Activated CD8-positive, alpha-beta memory T cell treated with anti-CD3 and anti-CD28 coated beads, Interleukin-2, amount 50 U/mL, for 48 hours (primary cell): ENCODE data around the gene C16orf87.
"Not testable (repeated sequence)": the region's sequence is repeated elsewhere in the genome, so short reads cannot be mapped to it uniquely, and the experiment has no call there.

ENCODE experiments used
- DNase-seq: peaks from one replicate; pipeline ENCODE4 v3.0.0-alpha.2; 2020

Gene C16orf87

DNA sequence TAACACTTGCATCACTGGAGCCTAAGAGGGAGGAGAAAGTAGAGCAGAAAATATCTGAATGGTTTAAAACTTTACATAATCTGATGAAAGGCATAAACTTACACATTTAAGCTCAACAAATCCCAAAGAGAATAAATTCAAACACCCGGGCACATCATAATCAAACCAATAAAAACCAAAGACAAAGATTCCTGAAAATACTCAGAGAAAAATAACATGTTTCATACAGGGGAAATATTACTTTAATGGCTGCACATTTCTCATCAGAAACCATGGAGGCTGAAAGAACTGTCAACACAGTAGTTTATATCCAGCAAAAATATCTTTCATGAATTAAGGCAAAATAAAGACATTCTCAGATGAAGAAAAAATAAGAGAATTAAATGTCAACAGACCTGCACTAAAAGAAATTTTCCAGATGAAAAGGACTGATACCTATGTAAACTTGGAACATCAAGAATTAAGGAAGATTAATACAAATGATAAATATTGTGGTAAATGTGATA lies 34.2 kb downstream of the C16orf87 start:
- DNase-seq = no peak

DNA sequence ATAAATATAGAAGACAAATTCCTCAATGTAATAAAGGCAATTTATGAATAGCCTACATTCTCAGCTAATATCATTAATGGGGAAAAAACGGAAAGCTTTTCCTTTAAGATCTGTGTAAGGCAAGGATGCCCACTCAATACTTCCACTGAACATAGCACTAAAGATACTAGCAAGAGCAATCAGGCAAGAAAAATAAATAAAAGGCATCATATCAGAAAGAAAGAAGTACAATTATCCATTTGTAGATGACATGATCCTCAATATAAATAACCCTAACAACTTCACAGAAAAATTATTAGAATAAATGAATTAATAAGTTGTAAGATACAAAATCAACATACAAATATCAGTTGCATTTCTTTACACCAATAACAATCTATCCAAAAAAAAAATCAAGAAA lies 37.1 kb downstream of the C16orf87 start:
- no peak for DNase-seq

DNA sequence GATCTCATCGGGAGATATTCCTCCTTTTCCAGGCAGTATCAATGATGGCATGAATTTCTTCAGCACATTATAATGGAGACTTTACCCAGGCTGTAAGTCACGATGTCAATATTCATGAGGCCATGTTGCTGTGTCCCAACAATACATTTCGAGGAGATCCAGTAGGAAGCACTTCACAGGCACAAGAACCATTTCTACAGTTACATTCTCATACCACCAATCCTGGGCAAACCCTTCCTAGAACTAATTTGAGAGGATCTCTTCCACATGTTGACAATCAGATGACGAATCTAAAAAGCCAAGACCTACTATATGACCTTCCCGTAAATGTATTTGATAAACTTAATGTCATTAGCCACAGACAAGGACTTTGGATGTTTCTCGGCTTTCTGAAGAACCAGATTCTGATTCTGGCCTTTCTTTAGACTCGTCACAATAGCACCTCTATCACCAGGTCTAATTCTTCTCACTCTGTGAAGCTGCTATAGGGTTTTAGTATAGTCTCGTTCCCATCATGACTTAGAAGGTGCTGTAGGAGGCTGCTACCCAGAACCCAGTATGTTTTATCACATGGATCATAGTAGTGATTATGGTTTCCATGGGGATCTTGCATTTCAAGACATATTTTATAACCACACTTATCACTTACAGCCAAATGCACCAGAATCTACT lies 40.2 kb downstream of the C16orf87 start:
- DNase-seq = no peak

DNA sequence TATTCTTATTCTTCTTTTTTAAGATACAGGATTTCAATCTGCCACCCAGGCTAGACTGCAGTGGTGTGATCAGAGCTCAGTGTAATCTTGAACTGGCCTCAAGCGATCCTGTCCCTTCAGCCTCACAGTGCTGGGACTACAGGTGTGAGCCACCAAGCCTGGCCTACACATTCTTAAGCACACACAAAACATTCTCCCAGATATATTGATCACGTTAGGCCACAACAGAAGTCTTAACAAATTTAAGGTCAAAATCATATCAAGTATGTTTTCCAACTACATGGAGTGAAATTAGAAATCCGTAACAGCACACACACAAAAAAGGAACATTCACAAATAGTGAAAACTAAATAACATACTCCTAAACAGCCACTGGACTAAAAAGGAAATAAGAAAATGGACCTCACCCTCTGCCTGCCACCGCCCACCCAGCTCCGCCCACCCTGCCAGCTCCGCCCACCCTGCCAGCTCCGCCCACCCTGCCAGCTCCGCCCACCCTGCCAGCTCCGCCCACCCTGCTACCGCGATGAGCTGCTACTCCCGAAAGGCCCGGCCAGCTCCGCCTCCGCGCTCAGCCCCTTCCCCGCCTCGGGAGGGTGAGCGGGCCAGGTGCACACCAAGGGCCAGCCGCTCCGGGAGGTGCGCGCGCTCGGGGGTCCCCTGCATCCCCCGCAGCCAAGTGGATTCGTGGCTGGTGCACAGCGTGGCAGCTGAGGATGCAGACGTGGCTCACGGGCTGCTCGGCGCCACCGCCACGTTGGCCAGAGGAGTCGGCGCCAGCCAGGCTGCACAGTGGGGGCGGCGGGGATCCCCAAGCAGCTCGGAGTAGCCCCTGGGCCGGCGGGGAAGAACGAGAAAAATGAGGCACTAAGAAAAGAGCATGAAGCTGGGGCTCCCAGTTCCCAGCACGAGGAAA lies 41.2 kb downstream of the C16orf87 start:
- peak; percentile 88 for DNase-seq

DNA sequence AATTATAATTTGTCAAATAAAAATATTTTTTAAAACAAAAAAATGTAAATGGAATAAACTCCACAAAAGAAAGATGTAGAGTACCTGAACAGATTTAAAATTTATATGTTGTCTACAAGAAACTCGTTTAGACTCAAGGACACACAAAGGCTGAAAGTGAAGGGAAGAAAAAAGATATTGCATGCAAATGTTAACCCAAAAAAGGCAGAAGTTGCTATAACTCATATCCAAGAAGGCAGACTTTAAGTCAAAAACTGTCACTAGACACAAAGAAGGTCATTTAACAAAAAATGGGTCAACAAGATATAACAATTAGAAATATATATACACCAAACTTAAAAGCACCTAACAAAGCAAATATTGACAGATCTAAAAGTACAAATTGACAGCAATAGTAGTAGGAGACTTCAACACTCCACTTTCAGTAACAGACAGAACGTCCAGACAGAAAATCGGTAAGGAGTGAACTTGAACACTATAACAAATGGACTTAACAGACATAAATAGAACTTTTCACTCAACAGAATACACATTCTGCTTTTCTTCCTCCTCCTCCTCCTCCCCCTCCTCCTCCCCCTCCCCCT lies 42.0 kb downstream of the C16orf87 start:
- DNase-seq = no peak

DNA sequence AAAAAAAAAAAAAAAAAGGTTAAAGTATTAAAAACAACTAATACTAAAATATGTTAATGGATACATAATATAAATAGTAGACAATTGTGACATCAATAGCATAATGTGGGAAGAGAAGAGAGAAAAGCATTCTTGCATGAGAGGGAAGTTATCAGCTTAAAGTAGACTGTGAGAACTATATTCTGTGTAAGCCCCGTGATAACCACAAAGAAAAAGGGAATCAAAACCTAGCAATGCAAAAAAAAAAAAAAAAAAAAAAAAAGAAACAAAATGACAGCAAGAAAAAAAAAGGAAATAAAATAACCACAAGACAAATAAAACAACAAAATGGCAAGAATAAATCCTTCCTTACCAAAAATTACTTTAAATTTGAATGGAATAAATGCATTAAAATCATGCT lies 43.1 kb downstream of the C16orf87 start:
- no peak for DNase-seq

DNA sequence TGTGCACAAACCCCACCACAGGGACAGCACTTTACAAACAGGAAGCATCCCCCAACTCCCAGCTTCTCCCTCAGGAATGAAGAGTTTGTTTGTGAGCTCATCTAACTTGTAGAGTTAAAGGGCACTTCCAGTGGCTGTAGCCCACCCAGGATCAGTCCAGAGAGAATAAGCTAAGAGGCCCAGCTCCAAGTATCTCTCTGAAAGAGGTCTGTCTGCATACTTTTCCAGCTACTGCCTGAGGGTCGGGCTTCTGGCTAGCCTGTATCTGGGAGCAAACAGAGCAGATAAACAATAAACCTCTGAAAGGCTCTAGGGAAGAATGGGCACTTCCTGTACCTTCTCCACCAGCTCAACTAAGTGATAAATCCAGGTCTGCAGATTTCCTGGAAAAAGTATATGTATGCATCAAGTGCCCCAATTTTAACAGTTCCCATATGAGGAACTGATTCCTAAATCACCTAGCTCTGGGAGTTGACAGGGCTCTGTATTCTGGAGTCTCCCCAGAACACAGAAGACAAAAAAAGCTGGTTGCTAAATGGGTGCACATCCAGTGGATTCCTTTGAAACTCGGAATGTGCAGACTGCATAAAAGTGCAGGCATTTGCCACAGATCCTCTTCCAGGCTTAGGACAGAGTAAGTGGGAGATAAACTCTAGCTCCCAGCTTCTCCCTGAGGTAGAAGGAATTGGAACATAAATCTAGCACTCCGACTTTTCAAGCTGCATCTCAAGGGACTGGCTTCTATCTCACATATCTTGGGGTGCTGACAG lies 45.7 kb downstream of the C16orf87 start:
- no peak for DNase-seq

DNA sequence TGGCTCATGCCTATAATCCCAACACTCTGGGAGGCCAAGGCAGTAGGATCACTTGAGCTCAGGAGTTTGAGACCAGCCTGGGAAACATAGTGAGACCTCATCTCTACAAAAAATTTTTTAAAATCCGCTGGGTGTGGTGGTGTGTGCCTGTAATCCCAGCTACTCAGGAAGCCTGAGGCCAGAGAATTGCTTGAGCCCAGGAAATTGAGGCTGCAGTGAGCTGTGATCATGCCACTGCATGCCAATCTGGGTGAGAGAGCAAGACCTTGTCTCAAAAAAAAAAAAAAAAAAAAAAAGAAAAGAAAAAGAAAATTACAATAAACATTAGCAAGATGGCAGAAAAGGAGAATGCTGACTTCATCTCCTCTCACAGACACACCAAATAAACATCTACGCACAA lies 46.4 kb downstream of the C16orf87 start:
- DNase-seq = not testable (repeated sequence)

DNA sequence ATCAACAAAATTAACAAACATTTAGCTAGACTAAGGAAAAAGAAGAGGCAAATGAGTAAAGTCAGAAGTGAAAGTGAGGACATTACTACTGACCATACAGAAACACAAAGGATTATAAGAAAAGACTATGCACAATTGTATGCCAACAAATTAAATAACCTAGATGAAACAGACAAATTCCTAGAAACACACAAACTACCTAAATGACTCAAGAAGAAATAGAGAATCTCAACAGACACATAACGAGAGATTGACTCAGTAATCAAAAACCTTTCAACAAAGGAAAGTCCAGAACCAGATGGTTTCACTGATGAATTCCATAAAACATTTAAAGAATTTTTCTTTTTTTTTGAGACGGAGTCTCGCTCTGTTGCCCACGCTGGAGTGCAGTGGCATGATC lies 47.2 kb downstream of the C16orf87 start:
- DNase-seq = no peak

DNA sequence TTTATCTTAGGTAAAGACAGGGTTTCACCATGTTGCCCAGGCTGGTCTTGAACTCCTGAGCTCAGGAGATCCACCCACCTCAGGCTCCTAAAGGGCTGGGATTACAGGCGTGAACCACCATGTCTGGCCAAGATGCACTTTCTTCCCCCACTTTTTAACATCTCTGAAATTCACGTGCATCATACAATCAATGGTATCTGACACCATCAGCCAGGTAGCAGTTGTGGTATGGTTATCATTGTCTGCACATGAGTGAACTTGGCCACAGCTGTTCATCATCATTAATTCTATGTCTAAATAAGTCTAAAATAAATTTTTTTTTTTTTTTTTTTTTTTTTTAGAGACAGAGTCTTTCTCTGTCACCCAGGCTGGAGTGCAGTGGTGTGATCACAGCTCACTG lies 48.7 kb downstream of the C16orf87 start:
- no peak for DNase-seq

DNA sequence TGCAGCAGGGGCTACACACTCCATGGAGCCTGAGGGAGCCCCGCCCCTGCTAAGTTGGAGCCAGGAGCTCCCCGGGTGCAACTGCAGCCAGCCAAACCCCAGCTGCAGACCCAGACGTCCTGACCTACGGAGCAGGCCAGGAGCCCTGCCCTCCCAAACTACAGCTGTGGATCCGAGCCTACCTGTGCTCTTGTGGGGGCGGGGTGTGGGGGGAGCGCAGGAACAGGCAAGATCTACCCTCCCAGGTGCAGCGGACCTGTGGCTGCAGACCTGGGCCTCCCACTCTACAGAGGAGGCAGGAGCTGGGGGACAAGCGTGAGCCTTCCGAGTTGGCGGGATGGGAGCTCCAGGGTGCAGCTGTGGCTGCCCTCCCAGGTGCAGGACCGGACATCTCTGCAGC lies 53.2 kb downstream of the C16orf87 start:
- DNase-seq = no peak

DNA sequence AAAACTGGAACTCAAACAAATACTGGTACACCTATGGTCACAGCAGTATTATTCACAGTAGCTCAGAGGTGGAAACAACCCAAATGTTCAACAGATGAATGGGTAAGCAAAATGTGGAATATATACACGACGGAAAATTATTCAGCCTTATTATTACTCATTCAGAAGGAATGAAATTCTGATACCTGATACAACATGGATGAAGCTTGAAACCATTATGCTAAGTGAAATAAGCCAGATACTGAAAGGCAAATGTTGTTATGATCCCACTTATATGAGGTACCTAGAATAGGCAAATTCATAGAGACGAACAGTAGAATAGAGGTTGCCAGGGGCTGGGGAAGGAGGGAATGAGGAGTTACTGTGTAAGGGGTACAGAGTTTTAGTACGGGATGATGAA lies 55.8 kb downstream of the C16orf87 start:
- DNase-seq = no peak

DNA sequence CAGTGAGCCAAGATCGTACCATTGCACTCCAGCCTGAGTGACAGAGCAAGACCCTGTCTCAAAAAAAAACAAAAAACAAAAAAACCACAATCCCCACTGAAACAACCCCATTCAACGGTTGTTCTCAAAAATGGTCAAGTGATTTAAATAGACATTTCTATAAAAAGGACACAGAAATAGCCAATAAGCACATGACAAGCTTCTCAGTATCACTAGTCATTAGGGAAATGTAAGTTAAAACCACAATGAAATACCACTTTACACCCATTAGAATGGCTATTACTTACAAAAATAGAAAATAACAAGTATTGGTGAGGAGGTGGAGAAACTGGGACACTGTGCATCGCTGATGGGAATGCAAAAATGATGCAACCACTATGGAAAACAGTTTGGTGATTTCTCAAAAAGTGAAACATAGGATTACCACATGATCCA lies 56.2 kb downstream of the C16orf87 start:
- DNase-seq = no peak

DNA sequence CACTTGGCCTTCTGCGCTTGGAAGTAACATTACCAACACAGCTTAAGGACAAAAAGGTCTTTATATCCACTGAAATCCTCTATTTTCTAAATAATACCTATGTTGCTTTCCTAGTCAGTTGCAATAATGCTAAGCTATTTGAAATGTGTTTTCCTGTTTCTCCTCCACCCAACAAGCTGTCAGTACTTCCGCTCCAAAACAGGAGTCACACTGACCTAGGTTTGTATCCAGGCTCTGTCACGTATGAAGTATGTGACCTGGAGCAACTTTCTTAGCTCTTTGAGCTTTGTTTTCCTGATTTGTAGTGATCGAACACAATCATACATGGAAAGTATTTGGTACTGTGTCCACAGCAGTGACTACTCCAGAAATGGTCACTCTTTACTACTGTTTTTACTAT lies 58.5 kb downstream of the C16orf87 start:
- no peak for DNase-seq

DNA sequence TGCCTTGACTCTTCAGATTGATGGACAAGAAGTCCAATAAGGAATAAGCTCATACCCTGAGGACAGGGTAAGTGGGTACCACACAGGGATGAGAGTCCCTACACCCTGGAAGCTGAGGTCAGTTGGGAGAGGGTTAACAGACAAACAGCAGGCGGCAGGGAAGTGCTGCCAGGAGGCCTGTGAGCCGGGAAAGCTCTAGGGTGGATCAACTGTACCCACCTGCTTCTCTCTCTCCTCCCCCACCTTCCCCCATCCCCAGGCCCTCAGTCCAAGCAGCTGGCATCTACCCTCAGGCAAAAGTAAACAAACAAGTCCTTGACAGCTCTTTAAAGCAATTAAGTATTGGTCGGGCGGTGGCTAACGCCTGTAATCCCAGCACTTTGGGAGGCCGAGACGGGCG lies 62.2 kb downstream of the C16orf87 start:
- peak; percentile 25 for DNase-seq

DNA sequence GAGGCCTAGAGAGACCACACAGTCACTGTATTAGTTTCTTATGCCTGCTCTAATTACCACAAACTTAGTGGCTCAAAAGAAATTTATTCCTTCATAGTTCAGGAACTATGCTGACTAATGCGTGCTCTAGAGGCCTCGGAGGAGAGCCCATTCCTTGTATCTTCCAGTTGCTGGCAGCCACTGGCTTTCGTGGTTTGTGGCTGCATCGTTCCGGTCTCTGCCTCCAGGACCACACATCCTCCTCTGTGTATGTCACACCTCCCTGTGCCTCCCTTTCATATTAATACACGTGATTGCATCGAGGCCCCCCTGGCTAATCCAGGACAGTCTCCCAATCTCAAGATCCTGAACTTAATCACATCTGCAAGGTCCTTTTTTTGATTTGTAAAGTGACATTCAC lies 65.9 kb downstream of the C16orf87 start:
- DNase-seq = no peak

DNA sequence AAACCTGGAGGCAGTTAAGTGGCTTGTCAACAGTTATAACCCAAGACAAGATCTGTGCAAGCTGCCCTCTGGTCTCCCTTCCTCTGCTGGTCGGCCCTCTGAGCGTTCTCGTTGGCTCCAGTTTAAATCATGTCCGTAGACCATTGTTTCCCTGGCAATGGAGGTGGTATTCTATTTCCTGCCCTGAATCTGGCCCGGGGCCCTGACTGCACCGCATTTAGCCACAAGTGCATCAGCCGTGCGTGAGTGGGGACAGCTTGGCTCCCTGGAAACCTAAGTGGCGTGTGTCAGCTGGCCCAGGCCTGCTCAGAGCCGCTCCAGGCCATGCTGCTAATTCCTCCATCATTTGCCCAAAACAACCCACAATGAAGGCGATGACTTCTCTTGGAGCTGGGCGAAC lies 67.8 kb downstream of the C16orf87 start:
- DNase-seq = no peak

DNA sequence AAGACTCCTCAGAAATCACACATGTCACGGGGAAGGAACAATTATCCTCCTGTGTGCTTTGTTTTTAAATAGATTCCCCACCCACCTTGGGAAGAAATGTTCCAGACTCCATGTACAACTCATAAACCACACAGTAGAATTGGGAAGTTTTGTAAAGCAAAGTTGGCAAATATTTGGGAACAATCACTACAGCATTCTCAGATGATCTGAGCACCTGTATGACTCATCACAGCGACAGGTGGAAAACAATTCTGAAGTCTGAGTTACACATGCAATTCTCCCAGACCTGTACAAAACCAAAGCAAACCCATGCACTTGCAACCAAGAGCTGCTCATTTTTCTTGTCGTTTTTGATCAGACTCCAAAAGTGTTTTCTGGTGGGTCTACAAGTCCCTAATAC lies 68.4 kb downstream of the C16orf87 start:
- DNase-seq = no peak

DNA sequence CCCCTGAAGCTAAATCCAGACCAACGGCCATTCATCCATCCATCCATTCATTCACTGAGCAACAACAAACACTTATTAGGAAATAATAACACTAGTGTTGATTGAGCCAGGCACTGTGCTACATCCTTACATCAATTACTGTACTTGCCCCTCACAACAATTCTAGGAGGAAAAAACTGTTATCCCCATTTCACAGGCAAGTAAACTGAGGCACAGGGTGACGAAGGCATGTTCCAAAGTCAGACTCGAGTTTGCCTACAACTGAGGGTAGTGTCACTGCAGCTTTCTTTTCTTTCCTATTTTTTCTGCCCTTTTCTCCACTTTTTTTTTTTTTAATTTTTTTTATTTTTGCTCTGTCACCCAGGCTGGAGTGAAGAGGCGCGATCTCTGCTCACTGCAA lies 71.7 kb downstream of the C16orf87 start:
- no peak for DNase-seq

DNA sequence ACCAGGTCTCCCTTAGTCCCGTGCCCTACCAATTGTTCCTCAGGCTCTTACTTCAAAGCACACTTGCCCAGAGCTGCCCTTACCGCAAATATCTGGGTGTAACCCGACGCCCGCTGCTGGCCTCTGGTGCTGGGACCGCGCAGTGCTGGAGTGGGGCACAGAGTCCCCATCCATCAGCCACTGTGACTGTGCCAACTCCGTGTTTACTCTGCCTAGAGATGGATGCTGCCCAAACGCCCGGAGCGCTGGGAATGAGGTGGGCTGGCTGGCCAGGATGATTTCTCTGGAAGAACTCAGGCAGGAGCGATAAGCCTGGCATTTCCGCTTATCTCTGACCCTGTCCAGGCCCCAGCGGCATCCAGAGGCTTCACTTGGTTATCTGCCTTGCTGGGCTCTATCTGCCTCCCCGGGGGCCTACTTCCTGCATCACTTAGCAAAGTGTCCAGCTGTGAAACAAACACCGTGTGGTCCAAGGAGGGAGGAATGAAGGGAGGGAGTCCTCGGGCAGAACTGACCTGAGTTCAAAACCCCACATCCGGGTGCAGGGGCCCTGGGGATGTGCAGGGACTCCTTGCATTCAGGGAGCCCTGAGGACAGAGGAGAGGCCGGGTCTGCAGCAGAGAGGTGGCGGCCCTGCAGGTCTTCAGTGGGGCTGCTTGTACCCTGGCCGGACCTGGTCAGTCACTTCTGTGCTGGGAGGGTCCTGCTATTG lies 73.5 kb downstream of the C16orf87 start:
- DNase-seq = no peak

DNA sequence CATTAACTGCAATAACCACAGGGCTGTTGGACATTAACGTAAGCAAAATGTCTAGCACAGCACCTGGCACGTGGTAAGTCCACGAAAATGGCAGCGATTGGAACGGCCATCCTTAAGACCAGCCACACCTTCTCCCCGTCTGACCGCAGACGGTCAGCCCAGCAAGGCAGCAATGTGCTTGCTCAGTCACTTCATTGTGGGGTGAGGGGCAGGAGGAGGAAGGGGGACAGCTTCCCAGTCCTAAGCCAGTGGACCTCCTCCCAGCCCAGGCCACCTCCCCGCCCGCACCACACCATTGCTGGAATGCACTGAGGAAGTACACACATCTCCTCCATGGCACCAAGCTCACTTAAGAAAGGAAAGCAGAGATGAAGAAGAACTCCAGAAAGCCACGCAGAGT lies 74.2 kb downstream of the C16orf87 start:
- DNase-seq = no peak

DNA sequence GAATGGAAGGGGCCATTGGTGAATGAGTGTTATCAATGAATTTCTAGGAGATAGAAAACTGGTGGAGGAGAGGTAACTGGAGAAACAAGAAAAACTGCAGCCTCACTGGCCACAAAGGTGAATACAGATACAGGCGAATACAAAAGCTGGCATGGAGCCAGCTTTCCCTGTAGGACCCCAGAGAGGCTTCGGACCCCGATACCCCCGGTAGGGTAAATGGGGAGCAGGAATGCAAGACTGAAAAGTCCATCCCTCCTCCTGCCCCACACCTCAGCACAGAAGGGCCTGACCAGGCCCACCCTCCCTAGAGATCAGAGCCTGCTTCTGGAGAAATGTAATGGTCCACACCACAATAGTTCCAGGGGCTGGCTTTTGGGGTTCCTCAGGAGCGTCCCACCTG lies 78.0 kb downstream of the C16orf87 start:
- DNase-seq = no peak
